ENCODE results near the gene LYRM4.

Gene LYRM4

DNA sequence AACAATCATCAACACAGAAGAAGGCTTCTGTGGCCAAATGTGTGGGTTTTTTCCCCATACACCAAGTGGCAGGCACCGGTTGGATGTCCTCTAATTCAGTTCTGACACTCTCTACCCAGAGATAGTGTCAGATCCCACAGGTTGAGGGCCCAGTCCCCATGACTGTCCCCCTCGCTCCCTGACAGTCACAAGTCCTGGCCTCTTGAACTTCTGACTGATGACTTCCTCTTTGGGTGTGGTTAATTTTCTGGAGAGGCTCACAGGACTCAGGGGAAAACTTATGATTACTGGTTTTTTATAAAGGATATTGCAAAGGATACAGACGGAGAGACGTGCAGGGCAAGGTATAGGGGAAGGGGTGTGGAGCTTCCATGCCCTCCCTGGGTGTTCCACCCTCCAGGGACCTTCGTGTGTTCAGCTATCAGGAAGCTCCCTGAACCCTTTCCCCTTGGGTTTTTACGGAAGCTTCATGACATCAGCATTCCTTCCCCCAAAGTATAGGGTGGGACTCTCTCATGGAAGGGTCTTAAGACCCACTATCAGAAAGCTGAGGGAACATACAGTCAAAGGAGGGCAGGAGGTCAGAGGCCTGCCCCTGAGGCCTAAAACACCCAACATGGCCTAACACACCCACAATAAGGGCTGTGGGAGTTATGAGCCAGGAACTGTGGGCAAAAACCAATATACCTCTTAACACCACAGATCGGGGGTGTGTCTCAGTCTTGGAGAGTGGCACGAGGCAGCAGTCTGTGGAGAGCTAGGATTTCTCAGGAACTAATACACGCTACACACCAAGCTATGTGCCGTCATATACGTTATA lies 33.9 kb upstream of the LYRM4 start:
- Histone ChIP-seq H3K9ac (ENCODE audit: low read length in 2 of 2) (no peak overlapping the region), H3K9me3 (ENCODE audit: control insufficient read depth in 2 of 2, low read length in 2 of 2) (no peaks in the 10 kb centered on the region), H3K4me3 (ENCODE audit: low read length in 2 of 2) (no peak overlapping the region), H3K27ac (ENCODE audit: low read length) (no peak overlapping the region), H3K27me3 (ENCODE audit: control insufficient read depth in 1 of 2, insufficient read depth in 2 of 2, low read length in 2 of 2) (no peaks in the 10 kb centered on the region), H3K4me1 (ENCODE audit: control insufficient read depth, insufficient read depth, low read length) (peaks cover 7% of the 10 kb centered on the region), H3K36me3 (ENCODE audit: control insufficient read depth in 2 of 2, insufficient read depth in 2 of 2, low read length in 2 of 2) (no peaks in the 10 kb centered on the region)

GRCh38 chr6:5293692-5294091 lies 32.9 kb upstream of the LYRM4 start:
- H3K9me3 ChIP-seq (ENCODE audit: control insufficient read depth in 2 of 2, low read length in 2 of 2) = no peaks in the 10 kb centered on the region
- no peak overlapping the region for H3K9ac ChIP-seq (ENCODE audit: low read length in 2 of 2)
- H3K27me3 ChIP-seq (ENCODE audit: control insufficient read depth in 1 of 2, insufficient read depth in 2 of 2, low read length in 2 of 2) = no peaks in the 10 kb centered on the region
- peaks cover 7% of the 10 kb centered on the region for H3K4me1 ChIP-seq (ENCODE audit: control insufficient read depth, insufficient read depth, low read length)
- H3K36me3 ChIP-seq (ENCODE audit: control insufficient read depth in 2 of 2, insufficient read depth in 2 of 2, low read length in 2 of 2) = no peaks in the 10 kb centered on the region
- H3K27ac ChIP-seq (ENCODE audit: low read length) = no peak overlapping the region
- H3K4me3 ChIP-seq (ENCODE audit: low read length in 2 of 2) = no peak overlapping the region

GRCh38 chr6:5292154-5292553 lies 31.4 kb upstream of the LYRM4 start:
- H3K4me3 ChIP-seq (ENCODE audit: low read length in 2 of 2) = no peak overlapping the region
- H3K36me3 ChIP-seq (ENCODE audit: control insufficient read depth in 2 of 2, insufficient read depth in 2 of 2, low read length in 2 of 2) = no peaks in the 10 kb centered on the region
- peaks cover 12% of the 10 kb centered on the region for H3K4me1 ChIP-seq (ENCODE audit: control insufficient read depth, insufficient read depth, low read length)
- no peaks in the 10 kb centered on the region for H3K9me3 ChIP-seq (ENCODE audit: control insufficient read depth in 2 of 2, low read length in 2 of 2)
- H3K27ac ChIP-seq (ENCODE audit: low read length) = no peak overlapping the region
- H3K9ac ChIP-seq (ENCODE audit: low read length in 2 of 2) = no peak overlapping the region
- no peaks in the 10 kb centered on the region for H3K27me3 ChIP-seq (ENCODE audit: control insufficient read depth in 1 of 2, insufficient read depth in 2 of 2, low read length in 2 of 2)

- Histone ChIP-seq H3K36me3 (ENCODE audit: control insufficient read depth in 2 of 2, insufficient read depth in 2 of 2, low read length in 2 of 2) (no peaks in the 10 kb centered on the region), H3K9me3 (ENCODE audit: control insufficient read depth in 2 of 2, low read length in 2 of 2) (no peaks in the 10 kb centered on the region), H3K27ac (ENCODE audit: low read length) (no peak overlapping the region), H3K4me3 (ENCODE audit: low read length in 2 of 2) (no peak overlapping the region), H3K9ac (ENCODE audit: low read length in 2 of 2) (no peak overlapping the region), H3K27me3 (ENCODE audit: control insufficient read depth in 1 of 2, insufficient read depth in 2 of 2, low read length in 2 of 2) (no peaks in the 10 kb centered on the region), H3K4me1 (ENCODE audit: control insufficient read depth, insufficient read depth, low read length) (peaks cover 17% of the 10 kb centered on the region)
Observed at GRCh38 chr6:5290500-5290899, 29.8 kb upstream of the LYRM4 start.

DNA sequence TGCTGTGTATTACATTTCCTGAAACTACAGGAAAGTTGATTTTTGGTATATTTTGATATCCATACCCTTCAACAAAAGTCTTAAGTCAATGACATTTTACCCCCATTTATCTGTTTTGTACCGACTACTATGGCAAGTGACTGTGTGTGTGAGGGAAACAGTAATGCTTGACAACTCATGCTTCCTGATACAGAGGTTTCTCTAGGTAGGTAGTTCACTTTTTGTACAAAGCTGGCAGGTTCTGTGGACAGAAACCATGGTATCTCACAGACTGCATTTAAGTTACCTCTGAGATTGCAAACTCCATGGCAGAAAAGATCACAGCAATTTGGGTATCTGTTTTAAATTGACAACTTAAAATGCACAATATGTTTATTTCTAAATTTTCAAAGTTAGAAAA lies 29.3 kb upstream of the LYRM4 start:
- Histone ChIP-seq H3K4me3 (ENCODE audit: low read length in 2 of 2) (no peak overlapping the region), H3K9ac (ENCODE audit: low read length in 2 of 2) (no peak overlapping the region), H3K27ac (ENCODE audit: low read length) (no peak overlapping the region), H3K9me3 (ENCODE audit: control insufficient read depth in 2 of 2, low read length in 2 of 2) (no peaks in the 10 kb centered on the region), H3K36me3 (ENCODE audit: control insufficient read depth in 2 of 2, insufficient read depth in 2 of 2, low read length in 2 of 2) (no peaks in the 10 kb centered on the region), H3K4me1 (ENCODE audit: control insufficient read depth, insufficient read depth, low read length) (peaks cover 17% of the 10 kb centered on the region), H3K27me3 (ENCODE audit: control insufficient read depth in 1 of 2, insufficient read depth in 2 of 2, low read length in 2 of 2) (no peaks in the 10 kb centered on the region)

DNA sequence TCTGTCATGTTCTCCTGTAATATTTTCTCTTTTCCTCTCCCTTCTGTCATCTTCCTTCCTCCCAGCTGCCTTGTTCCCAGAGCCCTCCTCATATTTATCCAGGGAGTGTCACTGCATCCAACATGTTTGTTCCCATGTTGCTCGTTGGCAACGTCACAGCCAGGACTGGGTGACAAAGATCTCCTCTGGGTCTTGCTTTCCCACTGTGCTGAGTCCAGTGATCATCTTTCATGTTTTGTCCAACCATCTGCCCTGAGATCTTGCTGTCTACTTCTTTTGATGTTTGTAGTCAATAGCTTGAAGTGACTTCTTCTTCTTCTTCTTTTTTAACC lies 27.2 kb upstream of the LYRM4 start:
- H3K36me3 ChIP-seq (ENCODE audit: control insufficient read depth in 2 of 2, insufficient read depth in 2 of 2, low read length in 2 of 2) = no peaks in the 10 kb centered on the region
- no peak overlapping the region for H3K4me3 ChIP-seq (ENCODE audit: low read length in 2 of 2)
- peak overlapping the region in 1 of 2 donors; percentile 21 for H3K9ac ChIP-seq (ENCODE audit: low read length in 2 of 2)
- peak overlapping the region; percentile 7 for H3K27ac ChIP-seq (ENCODE audit: low read length)
- H3K4me1 ChIP-seq (ENCODE audit: control insufficient read depth, insufficient read depth, low read length) = peaks cover 13% of the 10 kb centered on the region
- H3K27me3 ChIP-seq (ENCODE audit: control insufficient read depth in 1 of 2, insufficient read depth in 2 of 2, low read length in 2 of 2) = no peaks in the 10 kb centered on the region
- H3K9me3 ChIP-seq (ENCODE audit: control insufficient read depth in 2 of 2, low read length in 2 of 2) = no peaks in the 10 kb centered on the region

- peak overlapping the region in 1 of 2 donors; percentile 15 for H3K4me3 ChIP-seq (ENCODE audit: low read length in 2 of 2)
- H3K27ac ChIP-seq (ENCODE audit: low read length) = peak overlapping the region; percentile 24
Observed at GRCh38 chr6:5287205-5287965, 26.6 kb upstream of the LYRM4 start.

GRCh38 chr6:5286780-5287179 lies 26.0 kb upstream of the LYRM4 start:
- Histone ChIP-seq H3K27ac (ENCODE audit: low read length) (no peak overlapping the region), H3K27me3 (ENCODE audit: control insufficient read depth in 1 of 2, insufficient read depth in 2 of 2, low read length in 2 of 2) (no peaks in the 10 kb centered on the region), H3K4me1 (ENCODE audit: control insufficient read depth, insufficient read depth, low read length) (peaks cover 10% of the 10 kb centered on the region), H3K9me3 (ENCODE audit: control insufficient read depth in 2 of 2, low read length in 2 of 2) (no peaks in the 10 kb centered on the region), H3K36me3 (ENCODE audit: control insufficient read depth in 2 of 2, insufficient read depth in 2 of 2, low read length in 2 of 2) (no peaks in the 10 kb centered on the region), H3K4me3 (ENCODE audit: low read length in 2 of 2) (no peak overlapping the region), H3K9ac (ENCODE audit: low read length in 2 of 2) (no peak overlapping the region)

More at GRCh38 chr6:5287205-5287965, 26.6 kb upstream of the LYRM4 start:
- no peaks in the 10 kb centered on the region for H3K36me3 ChIP-seq (ENCODE audit: control insufficient read depth in 2 of 2, insufficient read depth in 2 of 2, low read length in 2 of 2)
- H3K4me1 ChIP-seq (ENCODE audit: control insufficient read depth, insufficient read depth, low read length) = peaks cover 11% of the 10 kb centered on the region
- no peaks in the 10 kb centered on the region for H3K9me3 ChIP-seq (ENCODE audit: control insufficient read depth in 2 of 2, low read length in 2 of 2)
- peak overlapping the region in 1 of 2 donors; percentile 21 for H3K9ac ChIP-seq (ENCODE audit: low read length in 2 of 2)
- H3K27me3 ChIP-seq (ENCODE audit: control insufficient read depth in 1 of 2, insufficient read depth in 2 of 2, low read length in 2 of 2) = no peaks in the 10 kb centered on the region

DNA sequence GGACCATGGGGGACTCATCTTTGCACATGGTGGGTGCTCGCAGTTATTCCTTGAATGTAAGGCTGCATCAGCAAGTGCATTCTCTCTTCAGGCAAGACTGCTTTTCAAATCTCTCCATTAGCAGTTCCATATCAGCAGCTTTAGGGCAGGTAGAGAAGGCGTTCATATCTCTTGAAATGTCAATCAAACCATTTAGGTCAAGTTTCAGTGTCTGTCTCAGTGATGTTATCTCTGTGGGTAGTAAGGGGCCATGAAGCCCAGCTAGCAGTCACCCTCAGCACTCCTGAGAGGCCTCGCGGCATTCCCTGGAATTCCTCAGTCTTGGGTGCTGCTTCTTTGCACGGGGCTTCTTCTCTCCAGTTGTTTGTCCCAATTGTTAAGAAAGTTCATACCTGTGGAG lies 24.8 kb upstream of the LYRM4 start:
- no peaks in the 10 kb centered on the region for H3K36me3 ChIP-seq (ENCODE audit: control insufficient read depth in 2 of 2, insufficient read depth in 2 of 2, low read length in 2 of 2)
- H3K27me3 ChIP-seq (ENCODE audit: control insufficient read depth in 1 of 2, insufficient read depth in 2 of 2, low read length in 2 of 2) = no peaks in the 10 kb centered on the region
- H3K27ac ChIP-seq (ENCODE audit: low read length) = no peak overlapping the region
- H3K4me1 ChIP-seq (ENCODE audit: control insufficient read depth, insufficient read depth, low read length) = peaks cover 10% of the 10 kb centered on the region
- H3K4me3 ChIP-seq (ENCODE audit: low read length in 2 of 2) = no peak overlapping the region
- no peaks in the 10 kb centered on the region for H3K9me3 ChIP-seq (ENCODE audit: control insufficient read depth in 2 of 2, low read length in 2 of 2)
- no peak overlapping the region for H3K9ac ChIP-seq (ENCODE audit: low read length in 2 of 2)

DNA sequence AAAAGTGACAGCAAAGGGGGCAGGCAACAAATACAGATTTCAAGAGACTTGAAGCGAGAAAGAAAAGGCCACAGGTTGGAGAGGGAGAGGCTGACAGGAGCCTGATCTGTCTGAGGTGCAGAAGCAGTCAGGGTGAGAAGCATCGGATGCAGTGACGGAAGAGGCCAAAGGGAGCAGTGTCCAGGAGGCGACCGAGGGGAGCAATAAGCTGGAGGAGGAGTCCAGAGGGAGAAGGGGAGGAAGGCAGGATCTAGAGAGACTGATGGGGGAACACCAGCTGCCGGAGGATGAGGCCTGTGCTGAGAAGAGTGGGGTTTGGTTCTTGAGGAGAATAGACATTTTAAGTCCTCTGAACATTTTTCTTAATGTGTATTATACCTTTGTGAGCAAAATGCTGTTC lies 24.3 kb upstream of the LYRM4 start:
- Histone ChIP-seq H3K27ac (ENCODE audit: low read length) (no peak overlapping the region), H3K9me3 (ENCODE audit: control insufficient read depth in 2 of 2, low read length in 2 of 2) (no peaks in the 10 kb centered on the region), H3K36me3 (ENCODE audit: control insufficient read depth in 2 of 2, insufficient read depth in 2 of 2, low read length in 2 of 2) (no peaks in the 10 kb centered on the region), H3K4me3 (ENCODE audit: low read length in 2 of 2) (no peak overlapping the region), H3K9ac (ENCODE audit: low read length in 2 of 2) (no peak overlapping the region), H3K4me1 (ENCODE audit: control insufficient read depth, insufficient read depth, low read length) (peaks cover 10% of the 10 kb centered on the region), H3K27me3 (ENCODE audit: control insufficient read depth in 1 of 2, insufficient read depth in 2 of 2, low read length in 2 of 2) (no peaks in the 10 kb centered on the region)

- Histone ChIP-seq H3K4me3 (ENCODE audit: low read length in 2 of 2) (no peak overlapping the region), H3K27ac (ENCODE audit: low read length) (no peak overlapping the region), H3K4me1 (ENCODE audit: control insufficient read depth, insufficient read depth, low read length) (peaks cover 5% of the 10 kb centered on the region), H3K36me3 (ENCODE audit: control insufficient read depth in 2 of 2, insufficient read depth in 2 of 2, low read length in 2 of 2) (no peaks in the 10 kb centered on the region), H3K27me3 (ENCODE audit: control insufficient read depth in 1 of 2, insufficient read depth in 2 of 2, low read length in 2 of 2) (no peaks in the 10 kb centered on the region), H3K9ac (ENCODE audit: low read length in 2 of 2) (no peak overlapping the region), H3K9me3 (ENCODE audit: control insufficient read depth in 2 of 2, low read length in 2 of 2) (no peaks in the 10 kb centered on the region)
Observed at GRCh38 chr6:5282191-5282623, 21.5 kb upstream of the LYRM4 start.

Measured in stomach smooth muscle (tissue), 2 donors.